HG03521 (cell line): ENCODE data around the gene LAPTM5.
A peak's percentile ranks its signal among the peaks of the same experiment; 100 is the strongest.

Experiments
- ATAC-seq: cut with Tn5 transposase; IDR thresholded peaks from one replicate; pipeline ENCODE4 v1.9.1; 2021; ENCODE audit warnings: mild to moderate bottlenecking, moderate library complexity; ENCODE audit not compliant: unreplicated experiment

The LAPTM5 gene

DNA sequence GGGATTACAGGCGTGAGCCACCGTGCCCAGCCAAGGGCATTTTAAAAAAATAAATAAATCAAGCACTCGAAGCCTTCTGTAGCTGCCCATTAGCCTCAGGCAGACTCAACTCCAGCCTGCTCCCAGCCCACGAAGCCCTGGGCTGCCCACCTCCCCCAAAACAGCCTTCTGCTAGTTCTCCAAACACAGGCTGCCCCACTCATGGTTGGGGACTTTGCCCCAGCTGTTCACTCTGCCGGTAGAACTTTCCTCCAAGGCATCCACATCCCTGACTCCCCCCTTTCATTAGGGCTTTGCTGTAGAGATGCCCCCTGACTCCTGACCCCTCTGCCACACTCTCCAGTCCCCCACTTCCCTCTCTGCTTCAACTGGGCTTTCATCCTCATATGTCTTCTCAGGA, 29.7 kb upstream of the LAPTM5 start:
- no peak for ATAC-seq

DNA sequence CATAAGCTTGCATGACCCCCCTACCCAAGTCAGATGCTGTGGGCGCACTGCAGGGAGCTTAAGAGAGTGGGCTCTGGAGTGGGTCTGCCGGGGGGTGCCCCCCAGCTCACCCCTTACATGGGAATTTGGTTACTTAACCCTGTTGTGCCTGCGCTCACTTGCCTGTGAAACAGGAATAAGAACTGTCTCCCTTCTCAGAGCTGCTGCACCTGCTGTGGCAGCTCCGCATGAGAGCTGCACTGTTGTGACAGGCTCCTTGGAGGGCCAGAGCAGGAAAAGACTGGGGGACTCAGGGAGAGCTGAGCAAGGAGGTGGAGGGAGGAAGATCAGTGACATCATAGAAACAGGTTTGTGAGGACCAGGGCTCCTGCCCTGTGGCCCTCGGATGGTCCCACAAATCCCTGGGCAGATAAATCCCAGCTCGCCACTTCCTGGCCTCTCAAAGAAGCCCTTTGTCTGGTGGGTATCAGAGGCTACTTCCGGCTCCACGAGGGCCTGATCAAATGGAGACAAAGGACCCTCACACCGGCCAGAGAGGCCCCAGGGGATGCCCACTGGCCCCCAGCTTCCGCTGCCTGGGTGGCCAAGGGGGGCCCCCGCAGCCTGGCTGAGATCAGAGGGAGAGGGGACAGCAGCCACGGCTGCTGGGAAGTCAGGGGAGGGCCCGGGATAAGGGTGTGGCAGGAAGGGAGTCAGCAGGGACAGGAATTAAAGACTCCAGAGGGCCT, 28.9 kb upstream of the LAPTM5 start:
- ATAC-seq: no peak

DNA sequence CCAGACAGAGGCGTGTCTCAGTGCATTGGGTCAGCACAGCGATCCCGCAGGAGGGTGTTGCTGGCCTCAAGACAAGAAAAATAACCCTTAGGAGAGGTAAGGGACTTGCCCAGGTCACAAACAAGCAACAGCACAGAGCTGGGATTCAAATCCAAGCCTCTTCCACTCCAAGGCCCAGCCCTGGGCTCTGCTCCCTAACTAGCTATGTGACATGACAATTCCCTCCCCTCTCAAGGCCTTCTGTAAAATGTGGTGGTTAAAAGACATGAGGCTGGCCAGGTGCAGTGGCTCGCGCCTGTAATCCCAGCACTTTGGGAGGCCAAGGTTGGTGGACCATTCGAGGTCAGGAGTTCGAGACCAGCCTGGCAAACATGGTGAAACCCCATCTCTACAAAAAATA, 28.1 kb upstream of the LAPTM5 start:
- ATAC-seq: no peak

DNA sequence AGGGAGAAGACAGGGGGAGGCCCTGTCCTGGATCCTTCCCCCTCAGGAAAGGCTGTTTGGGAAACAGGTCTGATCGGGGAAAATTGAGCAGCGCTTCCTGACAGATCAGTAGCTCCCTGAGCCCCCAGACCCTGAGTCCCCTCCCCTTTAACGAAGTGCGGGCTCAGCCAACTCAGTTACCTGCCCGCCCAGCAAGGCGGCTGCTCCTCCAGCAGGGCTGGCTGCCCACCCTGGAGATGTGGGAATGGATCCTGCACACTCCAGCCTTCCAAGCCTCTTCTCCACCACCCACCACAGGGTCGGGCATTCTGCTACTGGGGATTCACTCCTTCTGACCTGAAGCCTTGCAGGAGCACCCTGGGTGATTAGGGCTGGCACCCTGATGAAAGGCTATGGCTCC, 27.6 kb upstream of the LAPTM5 start:
- no peak for ATAC-seq

DNA sequence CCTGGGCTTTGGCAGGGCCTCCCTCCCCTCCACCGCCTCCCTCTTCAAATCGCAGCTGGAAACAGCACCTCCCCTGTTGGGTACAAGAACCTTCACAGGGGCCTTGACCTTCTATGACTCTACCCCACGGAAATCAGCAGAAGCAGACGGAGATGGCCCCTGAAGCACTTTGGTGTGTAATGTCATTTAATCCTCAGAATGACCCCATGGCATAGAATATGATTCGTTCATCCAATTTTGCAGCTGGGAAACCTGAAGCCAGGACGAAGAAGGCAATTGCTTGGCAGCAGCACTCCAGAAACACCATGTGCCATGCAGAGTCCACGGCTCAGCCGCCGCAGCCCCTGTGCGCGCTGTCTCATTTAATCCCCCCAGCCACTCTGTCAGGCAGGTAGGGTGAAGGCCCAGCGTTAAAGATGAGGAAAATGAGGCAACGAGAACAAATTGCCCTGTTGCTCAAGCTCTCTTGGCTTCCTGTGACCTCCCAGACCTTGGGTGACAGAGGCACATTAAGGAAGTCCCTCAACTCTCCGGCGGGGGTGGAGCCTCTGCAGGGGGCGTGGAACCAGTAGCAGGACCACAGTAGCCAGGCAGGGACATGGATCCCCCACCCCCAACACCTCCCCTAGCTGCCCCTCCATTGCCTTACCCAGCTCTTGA, 25.8 kb upstream of the LAPTM5 start:
- no peak for ATAC-seq

DNA sequence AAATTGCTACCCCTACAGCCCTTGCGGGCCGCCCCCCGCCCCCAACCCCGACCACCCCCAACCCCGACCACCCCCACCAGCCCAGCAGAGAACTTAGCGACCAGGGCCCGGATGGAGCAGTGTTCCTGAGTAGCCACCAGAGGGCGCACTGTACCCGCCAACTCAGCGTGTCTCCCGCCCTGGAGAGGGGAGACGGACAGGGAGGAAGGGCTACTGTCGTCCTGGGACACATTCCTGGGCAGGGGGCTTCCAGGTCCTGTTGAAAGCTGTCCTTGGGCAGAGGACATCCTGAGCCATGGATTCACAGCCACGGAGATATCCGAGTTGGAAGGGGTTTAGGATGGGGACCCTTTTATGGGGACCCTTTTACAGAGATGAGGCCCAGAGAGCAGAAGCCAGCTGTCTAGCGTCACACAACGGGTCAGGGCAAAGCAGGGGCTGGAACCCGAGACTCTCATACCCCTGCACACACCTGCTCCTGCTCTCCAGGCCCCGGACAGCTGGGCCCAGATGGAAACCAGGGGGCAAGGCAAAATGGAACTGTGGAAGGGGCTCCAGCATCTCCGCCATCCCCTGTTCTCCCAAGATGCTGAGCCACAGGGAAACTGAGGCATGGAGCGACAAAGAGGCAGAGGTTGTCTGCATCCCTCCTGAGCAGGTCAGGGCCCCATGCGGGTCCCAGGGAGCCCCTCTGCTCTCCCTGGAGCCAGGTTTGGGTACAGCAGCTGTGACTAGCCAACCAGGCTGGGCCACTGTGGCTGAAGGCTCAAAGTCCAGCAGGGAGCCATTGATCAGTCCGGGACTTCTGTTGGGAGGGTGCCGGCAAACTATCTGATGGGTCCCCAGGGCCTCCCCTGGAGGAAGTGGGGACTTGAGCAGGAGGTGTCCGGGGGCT, 25.0 kb upstream of the LAPTM5 start:
- ATAC-seq: peak; percentile 40

DNA sequence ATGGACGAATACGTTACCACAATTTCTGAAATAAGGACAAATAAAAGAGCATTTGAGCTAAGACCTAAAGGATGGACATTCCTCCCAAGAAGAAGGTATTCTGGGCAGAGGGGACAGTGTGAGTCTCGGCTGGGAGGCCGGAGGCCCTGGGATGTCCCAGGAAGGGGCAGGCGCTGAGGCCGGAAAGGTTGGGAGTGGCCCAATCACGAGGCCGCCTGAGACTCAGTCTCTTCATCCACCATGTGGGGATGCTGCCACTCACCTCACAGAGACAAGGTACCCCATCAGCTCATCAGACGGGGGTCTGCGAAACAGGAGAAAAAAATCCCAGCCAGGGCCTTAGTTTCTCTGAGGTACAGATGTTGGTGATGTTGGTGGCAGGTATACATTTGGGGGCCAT, 24.3 kb upstream of the LAPTM5 start:
- no peak for ATAC-seq

DNA sequence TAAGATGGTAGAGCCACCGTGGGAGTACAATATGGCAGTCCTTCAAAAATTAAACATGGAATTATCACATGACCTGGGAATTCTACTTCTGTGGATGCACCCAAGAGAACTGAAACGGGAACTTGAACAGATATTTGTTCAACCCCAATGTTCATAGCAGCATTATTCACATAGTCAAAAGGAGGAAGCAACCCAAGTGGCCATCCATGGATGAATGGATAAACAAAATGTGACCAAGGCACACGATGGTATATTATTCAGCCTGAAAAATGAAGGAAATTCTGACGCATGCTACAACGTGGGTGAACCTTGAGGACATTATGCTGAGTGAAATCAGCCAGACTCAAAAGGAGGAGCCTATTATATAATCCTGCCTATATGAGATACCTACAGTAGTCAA, 22.8 kb upstream of the LAPTM5 start:
- no peak for ATAC-seq

DNA sequence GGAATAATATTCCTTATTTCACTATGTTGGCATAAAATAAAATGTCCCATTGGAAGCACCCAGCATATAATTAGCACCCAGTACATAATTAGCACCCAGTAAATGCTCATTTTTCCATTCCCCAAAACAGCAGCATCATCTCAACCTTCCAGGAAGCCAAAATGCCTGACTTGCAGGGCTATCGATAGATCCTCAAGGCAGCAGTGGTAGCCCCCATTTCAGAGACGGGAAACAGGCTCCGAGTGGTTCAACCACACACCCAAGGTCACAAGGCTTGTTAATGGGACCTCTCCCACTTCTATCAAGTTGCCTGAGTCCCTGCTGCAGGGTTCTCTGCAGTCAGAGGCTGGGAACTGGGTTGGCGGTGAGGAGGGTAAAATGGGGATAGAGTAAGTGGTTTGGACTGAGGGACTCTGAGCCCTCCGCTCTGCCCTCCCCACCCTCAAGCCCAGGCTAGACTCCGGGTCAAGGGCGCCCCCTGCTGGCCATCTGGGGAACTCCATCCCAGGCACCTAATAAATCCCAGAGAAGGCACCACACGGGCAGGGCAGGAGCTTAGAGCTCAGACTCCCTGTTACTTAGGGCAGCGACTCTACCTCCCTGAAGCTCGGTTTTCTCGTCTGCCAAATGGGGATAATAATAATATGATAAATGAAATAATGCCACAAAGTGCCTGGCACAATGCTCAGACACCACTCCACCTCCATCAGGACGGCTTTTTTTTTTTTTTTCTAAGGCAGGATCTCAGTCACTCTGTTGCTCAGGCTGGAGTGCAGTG, 21.9 kb upstream of the LAPTM5 start:
- no peak for ATAC-seq

DNA sequence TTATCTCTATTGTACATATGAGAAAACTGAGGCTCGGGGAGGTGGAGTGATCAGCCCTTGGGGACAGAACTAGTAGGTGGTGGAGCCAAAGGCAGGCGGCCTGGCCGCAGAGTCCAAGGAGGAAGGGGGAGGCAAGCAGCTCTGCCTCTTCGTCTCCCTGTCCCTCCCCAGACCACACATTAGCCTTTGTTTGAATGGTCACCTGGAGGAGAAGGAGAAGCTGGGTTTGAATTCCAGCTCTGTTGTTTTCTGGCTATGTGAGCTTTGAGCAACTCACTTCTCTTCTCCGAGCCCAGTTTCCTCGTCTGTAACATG, 21.4 kb upstream of the LAPTM5 start:
- no peak for ATAC-seq

DNA sequence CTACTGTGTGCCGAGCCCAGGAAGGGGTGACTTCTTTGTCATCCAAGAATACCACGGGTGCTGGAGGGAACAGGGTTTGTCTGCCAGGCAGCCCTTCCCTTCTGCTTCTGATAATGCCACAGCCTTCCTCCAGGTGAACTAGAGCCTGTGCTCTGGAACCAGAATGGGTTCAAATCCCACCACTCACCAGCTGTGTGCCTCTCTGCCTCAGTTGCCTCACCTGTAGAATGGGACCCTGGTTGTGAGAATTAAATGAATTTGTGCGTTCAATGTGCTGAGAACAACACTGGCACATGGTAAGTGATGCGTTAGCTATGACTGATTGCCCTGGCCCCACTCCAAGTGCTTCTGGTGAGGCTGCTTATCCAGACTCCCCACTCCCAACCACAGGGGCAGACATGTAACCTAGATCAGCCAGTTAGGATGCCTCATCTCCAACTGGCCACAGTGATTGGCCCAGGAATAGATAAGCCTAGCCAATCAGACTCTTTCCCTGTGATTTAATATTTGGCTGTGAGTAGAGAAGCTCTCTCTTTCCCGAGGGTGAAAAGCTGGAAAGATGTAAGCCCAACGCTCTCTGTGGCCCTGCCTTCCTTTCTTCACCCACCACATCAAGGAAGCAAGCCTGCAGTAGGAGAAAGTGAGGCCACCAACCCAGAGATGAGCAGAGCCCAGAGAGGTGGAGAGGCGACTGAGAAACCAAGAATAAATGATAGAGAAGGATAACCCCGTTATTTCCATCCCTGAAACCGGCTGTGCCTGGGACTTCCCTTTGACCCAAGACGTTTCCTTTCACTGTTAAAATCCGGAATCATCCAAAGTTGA, 20.8 kb upstream of the LAPTM5 start:
- no peak for ATAC-seq

DNA sequence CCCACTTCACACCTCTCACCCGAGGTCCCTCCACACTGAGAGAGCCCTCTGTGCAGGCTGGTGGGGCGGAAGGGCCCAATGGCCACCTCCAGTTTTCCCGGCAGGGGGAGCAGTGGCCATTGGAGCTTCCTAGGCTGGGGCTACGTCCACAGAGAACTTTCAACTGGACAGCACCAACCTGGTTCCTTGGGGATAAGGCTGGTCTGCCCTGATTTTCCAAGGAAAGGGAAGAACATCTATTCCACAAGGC, 20.3 kb upstream of the LAPTM5 start:
- ATAC-seq: no peak

DNA sequence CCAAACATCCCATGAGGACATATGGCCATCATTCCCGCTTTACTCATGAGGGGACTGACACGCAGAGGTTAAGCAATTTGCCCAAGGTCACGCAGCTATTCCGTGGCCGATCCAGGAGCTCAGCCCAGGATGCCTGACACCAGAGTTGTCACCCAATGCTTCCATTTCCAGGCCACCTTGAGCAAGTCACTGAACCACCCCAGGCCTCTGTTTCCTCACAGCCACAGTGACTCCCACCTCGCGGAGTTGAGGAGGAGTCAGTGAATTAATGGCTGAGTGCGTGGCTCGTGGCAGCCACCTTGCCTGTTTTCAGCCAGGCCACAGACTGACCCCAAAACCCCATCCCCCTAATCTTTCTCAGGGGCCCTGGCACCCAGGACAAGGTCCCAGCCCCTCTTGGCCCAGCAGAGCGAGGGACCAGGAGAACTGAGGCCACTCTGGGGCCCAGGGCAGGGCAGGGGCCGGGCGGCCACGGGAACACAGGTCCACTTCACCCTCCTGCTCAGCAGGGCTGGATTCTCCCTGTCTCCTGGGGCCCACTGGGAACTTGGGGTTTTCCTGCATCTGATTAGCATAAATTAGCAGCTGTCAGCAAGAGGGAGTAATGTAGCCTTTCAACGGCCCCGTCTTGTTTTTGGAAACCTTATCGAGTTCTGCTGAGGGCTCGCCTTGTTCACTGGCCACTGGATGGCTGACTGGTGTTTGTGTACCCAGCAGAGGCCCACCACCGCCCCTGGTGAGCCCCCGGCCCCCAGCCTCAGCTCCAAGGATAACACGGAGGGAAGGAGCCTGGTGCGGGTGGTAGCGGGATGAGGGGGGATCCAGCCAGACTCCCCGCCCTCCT, 19.7 kb upstream of the LAPTM5 start:
- no peak for ATAC-seq

DNA sequence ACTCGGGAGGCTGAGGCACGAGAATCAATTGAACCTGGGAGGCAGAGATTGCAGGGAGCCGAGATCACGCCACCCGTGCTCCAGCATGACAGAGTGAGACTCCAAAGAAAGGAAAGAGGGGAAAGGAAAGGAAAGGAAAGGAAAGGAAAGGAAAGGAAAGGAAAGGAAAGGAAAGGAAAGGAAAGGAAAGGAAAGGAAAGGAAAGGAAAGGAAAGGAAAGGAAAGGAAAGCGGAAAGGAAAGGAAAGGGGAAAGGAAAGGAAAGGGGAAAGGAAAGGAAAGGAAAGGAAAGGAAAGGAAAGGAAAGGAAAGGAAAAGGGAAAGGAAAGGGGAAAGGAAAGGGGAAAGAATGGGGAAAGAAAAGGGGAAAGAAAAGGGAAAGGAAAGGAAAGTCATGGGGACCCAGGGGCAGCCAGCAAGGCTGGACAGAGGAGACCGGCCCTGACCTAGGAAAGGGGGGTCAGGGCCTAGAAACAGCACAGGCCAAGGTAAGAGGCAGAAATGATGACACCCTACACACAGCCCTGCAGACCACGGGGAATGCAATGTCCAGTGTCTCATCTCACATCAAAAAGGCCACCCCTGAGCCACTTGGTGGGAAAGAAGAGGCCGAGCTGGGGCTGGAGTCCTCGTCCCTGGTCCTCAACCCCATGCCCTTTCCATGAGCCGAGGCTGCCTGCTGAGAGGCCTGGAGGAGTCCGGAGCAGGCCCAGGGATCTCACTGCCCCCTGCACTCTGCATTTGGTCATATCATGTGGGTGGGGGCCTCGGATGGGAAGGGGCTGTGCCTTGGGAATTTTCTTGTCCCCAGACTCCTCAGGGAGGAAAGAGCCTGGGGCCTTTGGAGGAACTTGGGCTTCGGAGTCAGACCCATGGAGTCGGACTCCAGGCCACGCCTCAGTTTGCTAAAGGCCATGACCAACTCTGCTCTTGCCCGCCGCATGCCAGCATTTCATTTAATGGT, 18.8 kb upstream of the LAPTM5 start:
- ATAC-seq: no peak

DNA sequence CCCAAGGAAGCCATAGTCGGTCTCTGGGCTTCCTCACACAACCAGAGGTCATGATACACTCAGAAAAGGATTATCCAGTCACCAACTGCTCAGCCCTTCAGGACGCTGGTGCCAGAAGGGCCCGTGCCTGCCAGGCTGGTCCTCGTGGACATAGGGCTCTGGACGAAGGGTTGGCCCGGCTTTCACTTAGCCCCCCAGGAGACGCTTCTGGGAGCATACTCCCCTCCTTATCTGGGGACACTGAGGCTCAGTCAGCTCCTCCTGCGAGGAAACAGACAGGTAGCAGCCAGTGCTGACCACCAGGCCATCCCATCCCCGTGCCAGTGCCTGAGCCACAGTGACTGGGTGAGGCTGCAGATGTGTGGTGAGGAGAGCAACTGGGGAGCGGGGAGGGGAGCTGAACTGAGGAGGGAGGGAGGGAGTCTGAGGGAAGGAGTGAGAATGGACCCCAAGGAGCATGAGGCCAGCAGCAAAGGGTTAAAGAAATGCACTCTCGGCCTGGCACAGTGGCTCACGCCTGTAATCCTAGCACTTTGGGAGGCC, 17.9 kb upstream of the LAPTM5 start:
- ATAC-seq: no peak

DNA sequence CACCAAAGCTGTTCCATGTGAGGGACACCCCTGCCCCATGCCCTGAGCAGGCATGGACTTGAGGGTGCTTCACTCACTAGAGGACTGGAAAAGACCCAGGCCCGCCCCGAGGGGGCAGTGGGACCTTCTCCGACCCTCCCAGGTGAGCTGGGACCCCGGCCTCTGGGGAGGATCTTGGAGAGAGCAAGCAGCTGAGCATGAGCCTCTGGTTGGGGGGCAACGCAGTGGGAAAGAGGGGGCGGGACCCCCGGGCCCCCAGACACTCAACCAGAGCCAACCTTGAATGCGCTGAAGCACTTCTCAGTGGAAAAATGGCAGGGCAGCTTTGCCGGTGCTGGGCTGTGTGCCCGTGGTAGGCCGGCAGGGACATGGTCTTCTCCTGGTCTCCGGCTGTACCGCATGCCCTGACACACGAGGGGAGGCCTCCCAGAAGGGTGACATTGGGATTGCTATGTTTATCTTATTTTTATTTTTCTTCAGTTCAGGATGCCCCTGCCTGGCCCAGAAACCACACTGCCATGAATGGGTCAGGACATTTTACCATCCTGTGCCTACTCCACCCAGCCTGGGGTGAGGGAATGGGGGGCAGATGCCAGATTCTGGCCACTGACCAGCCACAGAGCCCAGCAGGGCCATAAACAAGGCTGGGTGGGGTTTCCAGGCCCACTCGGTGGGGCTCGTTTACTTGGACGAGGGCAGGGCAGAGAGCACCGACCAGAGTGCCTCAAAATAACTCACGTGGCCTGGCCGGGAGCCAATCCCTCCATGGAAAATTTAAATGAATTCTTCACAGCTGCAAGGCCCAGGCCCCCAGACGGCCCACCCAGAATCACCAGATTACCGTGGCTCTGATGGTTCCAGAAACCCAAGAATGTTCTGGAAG, 17.2 kb upstream of the LAPTM5 start:
- no peak for ATAC-seq

DNA sequence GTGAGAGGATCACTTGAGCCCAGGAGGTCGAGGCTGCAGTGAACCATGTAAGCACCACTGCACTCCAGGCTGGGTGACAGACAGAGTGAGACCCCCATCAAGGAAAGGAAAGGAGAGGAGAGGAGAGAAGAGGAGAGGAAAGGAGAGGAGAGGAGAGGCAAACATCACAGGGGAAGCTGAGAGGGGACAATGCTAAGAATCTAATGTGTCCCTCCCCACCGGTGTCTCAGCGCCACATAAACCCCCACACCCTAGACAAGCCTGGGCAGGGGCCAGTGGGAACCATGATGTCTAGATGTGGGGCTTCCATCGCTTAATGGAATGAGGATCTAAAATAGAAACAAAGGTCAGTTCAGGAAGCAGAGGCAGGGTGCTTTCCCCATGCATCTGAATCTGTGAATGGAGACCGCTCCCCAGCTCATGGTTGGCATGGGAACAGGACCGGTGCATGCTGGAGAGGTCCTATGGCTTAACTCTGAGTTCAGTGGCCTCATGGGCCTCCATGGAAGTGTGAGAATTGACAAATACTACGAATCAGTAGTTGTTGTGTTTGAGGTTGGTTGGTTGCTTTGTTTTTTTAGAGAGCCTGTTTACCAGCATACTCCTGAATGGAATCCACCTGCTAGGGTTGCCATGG, 16.3 kb upstream of the LAPTM5 start:
- no peak for ATAC-seq
